Heart right ventricle (tissue), 16 donors: Measurements from ENCODE around the gene PSME2. TPM values are rescaled to one million over a fixed set of nuclear protein-coding genes. Genes with fewer than 3 reads are reported as not detected.

Source experiments
- ATAC-seq, 8 donors: fragments of 200-7000 bp; cut with Tn5 transposase; one replicate each; pipeline ENCODE4 v1.9.1; 2020; ENCODE audit warnings: mild to moderate bottlenecking in 8 of 8, moderate library complexity in 8 of 8, moderate number of reproducible peaks in 1 of 8
- DNase-seq, 2 donors: peaks; one replicate each; pipeline ENCODE4 v3.0.0-alpha.2; 2020
- H3K27ac ChIP-seq, 10 donors: fragments of 200-600 bp; sonication (generic) in 2 of 10; one replicate each; pipeline versions ENCODE4 v1.5.0 to v1.8.0; 2020 to 2022; ENCODE audit warnings: mild to moderate bottlenecking in 3 of 10
- H3K27me3 ChIP-seq, 7 donors: fragments of 200-600 bp; one replicate each; pipeline ENCODE4 v1.8.0; 2021 to 2022; ENCODE audit warnings: mild to moderate bottlenecking in 2 of 7
- H3K36me3 ChIP-seq, 9 donors: fragments of 200-600 bp; sonication (generic) in 1 of 9; one replicate each; pipeline versions ENCODE4 v1.5.0 to v1.8.0; 2020 to 2022; ENCODE audit warnings: mild to moderate bottlenecking in 2 of 9
- H3K4me1 ChIP-seq, 9 donors: fragments of 200-600 bp; sonication (generic) in 1 of 9; one replicate each; pipeline versions ENCODE4 v1.5.0 to v1.8.0; 2020 to 2022; ENCODE audit warnings: mild to moderate bottlenecking in 4 of 9
- H3K4me3 ChIP-seq, 10 donors: fragments of 200-600 bp; sonication (generic) in 2 of 10; one replicate each; pipeline versions ENCODE4 v1.5.0 to v1.8.0; 2020 to 2022; ENCODE audit warnings: mild to moderate bottlenecking in 7 of 10, moderate library complexity in 2 of 10
- H3K9me3 ChIP-seq, 11 donors: fragments of 200-600 bp in 10 of 11; sonication (generic) in 2 of 11; one replicate each; pipeline versions ENCODE4 v1.5.0 to v1.8.0; 2013 to 2022; ENCODE audit warnings: mild to moderate bottlenecking in 2 of 11, control low read depth in 1 of 11, moderate library complexity in 1 of 11
- WGBS, 2 donors: extraction: QIAGEN DNeasy Blood & Tissue Kit; methylation state at CpG; one replicate each; pipeline ENCODE4 v1.1.7; 2013; ENCODE audit warnings: inconsistent platforms in 1 of 2; 5-methylcytosine and 5-hydroxymethylcytosine counted together
- intact Hi-C, 10 donors: fragments of 100-400 bp; cut with DNase I; formaldehyde crosslinking; loops; one replicate each; pipeline versions ENCODE4 v1.11.1 to v1.14.2; 2022
- polyA plus RNA-seq, 2 donors: library from polyadenylated mRNA; stranded (reverse); fragments of 200-250 nt; gene quantifications; one replicate each; pipeline ENCODE4 v1.2.3, GENCODE V29; 2013
- total RNA-seq, 10 donors: library from RNA; stranded (reverse); fragmentation: NEBNext Ultra II Directional in 3 of 10; extraction: Animal tissue kit (Norgen Biotek cat#: 25700) in 3 of 10; gene quantifications; one replicate each; pipeline versions ENCODE4 v1.2.1 to v1.2.4, GENCODE V29; 2021 to 2023
- TF ChIP-seq, protein P1 (sequence below), 9 donors: fragments of 200-600 bp; sonication (generic) in 2 of 9; IDR thresholded peaks; one replicate each; pipeline versions ENCODE4 v1.5.0 to v1.8.0; 2021 to 2022; ENCODE audit warnings: antibody characterized with exemption in 9 of 9, mild to moderate bottlenecking in 5 of 9, moderate library complexity in 1 of 9
- donor health status: Arrhythmogenic right ventricular cardiomyopathy.
- donor health status: ischemic (EF 13 %, LVEDD 7.1; RV severe dilation, severe dysfunction).
- donor health status: healthy with polysubstance abuse.
- donor health status: DM: no; HTN: yes; CAD: no.
- donor health status: DM: no; HTN: no; CAD: no.
- donor health status: ischemic (EF 25% LVEDD 6.9; RV normal size, moderate dysfunction).
- donor health status: ischemic (EF 25% LVEDD 5.7; RV mildly dilated, moderate dysfunction).
- donor health status: healthy.
- donor health status: DM: yes; HTN: yes; CAD: no.
- donor health status: Ischemic cardiomyopathy.
- donor health status: ischemic (EF 35%, LVEDD 5.7; RV mildly dilated, moderate dysfunction).
- donor health status: nonischemic (EF 11% LVEDD 7.7; RV severe dilation, severe dysfunction).
- donor health status: DM: yes; HTN: yes; CAD: no.
- donor health status: PGD.
- donor health status: ischemic (EF 29% LVEDD 5.4; RV normal size, mild dysfunction).
- donor health status: nonischemic (EF 23%, LVEDD 6.1; RV moderate dilation, normal function).

The PSME2 gene
- total and polyA plus RNA-seq, 12 donors = 62.6 to 347 (median 85.5) TPM

GRCh38 chr14:24139272-24139934 lies 7.0 kb downstream of the PSME2 start:
- TF ChIP-seq, protein P1, sequence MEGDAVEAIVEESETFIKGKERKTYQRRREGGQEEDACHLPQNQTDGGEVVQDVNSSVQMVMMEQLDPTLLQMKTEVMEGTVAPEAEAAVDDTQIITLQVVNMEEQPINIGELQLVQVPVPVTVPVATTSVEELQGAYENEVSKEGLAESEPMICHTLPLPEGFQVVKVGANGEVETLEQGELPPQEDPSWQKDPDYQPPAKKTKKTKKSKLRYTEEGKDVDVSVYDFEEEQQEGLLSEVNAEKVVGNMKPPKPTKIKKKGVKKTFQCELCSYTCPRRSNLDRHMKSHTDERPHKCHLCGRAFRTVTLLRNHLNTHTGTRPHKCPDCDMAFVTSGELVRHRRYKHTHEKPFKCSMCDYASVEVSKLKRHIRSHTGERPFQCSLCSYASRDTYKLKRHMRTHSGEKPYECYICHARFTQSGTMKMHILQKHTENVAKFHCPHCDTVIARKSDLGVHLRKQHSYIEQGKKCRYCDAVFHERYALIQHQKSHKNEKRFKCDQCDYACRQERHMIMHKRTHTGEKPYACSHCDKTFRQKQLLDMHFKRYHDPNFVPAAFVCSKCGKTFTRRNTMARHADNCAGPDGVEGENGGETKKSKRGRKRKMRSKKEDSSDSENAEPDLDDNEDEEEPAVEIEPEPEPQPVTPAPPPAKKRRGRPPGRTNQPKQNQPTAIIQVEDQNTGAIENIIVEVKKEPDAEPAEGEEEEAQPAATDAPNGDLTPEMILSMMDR (IDR thresholded peaks at IDR 0.05) = no peak
- H3K36me3 ChIP-seq = peaks cover 0 to 50% (median 20%) of the 10 kb centered on the region in 9 donors
- peaks cover 14 to 68% (median 44%) of the 10 kb centered on the region in 9 donors for H3K4me1 ChIP-seq
- peak overlapping the region in 2 of 10 donors; percentile 8 to 20 for H3K27ac ChIP-seq
- H3K9me3 ChIP-seq = no peaks in the 10 kb centered on the region
- H3K4me3 ChIP-seq = peak overlapping the region in 3 of 10 donors; percentile 70 to 88 (median 85)
- DNase-seq = no peak
- no peak for ATAC-seq
- 88 to 89% methylated on average over 9 of the region's 9 CpGs for WGBS, 2 donors
- H3K27me3 ChIP-seq = no peaks in the 10 kb centered on the region
- intact Hi-C loops = no loop called here

DNA sequence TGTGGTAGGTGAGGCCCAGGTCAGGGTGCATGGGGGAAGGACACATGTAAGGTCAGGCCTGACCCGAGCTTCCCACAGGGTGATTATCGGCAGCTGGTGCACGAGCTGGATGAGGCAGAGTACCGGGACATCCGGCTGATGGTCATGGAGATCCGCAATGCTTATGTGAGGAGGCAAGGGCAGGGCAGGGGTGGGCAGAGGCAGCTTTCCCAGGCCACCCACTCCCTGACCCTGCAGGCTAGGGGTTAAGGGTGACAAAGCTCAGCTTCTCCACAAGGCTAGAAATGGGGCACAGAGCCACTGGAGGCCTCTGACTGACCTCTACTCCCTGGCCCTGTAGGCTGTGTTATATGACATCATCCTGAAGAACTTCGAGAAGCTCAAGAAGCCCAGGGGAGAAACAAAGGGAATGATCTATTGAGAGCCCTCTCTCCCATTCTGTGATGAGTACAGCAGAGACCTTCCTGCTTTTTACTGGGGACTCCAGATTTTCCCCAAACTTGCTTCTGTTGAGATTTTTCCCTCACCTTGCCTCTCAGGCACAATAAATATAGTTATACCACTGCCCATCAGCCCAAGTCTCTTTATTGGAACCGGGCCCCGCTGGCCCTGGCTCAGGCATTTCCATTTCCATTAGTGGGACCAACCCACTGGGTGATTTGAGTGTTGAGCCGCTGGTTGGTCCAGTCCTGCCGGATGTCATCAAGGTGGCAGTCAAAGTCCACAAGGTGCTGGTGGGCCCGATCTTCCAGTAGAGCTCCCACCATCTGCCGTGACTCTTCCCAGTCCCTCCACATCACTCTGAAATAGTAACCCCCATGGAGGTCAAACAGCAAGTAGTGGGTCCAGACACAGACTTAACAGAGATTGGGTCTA lies 7.8 kb downstream of the PSME2 start:
- DNase-seq (no peak), ATAC-seq (no peak)
- H3K27ac ChIP-seq = peak overlapping the region in 2 of 10 donors; percentile 20 to 25
- H3K27me3 ChIP-seq = no peaks in the 10 kb centered on the region
- peaks cover 14 to 60% (median 44%) of the 10 kb centered on the region in 9 donors for H3K4me1 ChIP-seq
- TF ChIP-seq, protein P1 (IDR thresholded peaks at IDR 0.05) = no peak
- H3K4me3 ChIP-seq = no peak overlapping the region
- H3K9me3 ChIP-seq = no peaks in the 10 kb centered on the region
- H3K36me3 ChIP-seq = peaks cover 0 to 42% (median 20%) of the 10 kb centered on the region in 9 donors
- intact Hi-C loops = no loop called here
- 78% methylated on average over 13 of the region's 13 CpGs for WGBS, 2 donors

DNA sequence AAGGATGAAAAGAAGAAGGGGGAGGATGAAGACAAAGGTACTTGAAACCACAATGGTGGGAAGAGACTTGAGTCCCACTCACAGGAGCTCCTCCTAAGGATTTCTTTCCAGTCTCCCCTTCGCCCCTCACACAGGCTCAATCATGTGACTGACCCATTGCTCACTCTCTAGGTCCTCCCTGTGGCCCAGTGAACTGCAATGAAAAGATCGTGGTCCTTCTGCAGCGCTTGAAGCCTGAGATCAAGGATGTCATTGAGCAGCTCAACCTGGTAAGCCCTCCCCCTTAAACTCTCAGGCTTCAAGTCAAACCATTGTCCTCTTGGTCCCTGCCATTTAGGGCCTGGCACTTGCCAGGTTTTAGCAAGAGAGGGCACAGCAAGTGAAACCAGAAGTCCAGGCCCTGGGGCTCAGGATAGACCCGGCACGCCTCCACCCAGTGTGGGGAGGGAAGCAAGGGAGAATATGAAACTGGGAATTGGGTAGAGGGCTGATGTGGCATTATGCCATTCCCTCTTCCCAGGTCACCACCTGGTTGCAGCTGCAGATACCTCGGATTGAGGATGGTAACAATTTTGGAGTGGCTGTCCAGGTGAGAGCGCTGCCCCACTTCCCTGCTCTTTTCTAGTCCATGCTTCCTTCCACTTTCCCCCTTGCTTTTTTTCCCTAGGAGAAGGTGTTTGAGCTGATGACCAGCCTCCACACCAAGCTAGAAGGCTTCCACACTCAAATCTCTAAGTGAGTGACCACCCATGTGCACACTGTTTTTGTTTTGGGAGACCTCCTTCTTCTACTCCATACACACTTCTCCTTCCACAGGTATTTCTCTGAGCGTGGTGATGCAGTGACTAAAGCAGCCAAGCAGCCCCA lies 8.6 kb downstream of the PSME2 start:
- Histone ChIP-seq H3K9me3 (no peaks in the 10 kb centered on the region), H3K4me3 (peak overlapping the region in 1 of 10 donors; percentile 99), H3K4me1 (peaks cover 14 to 66% (median 48%) of the 10 kb centered on the region in 9 donors), H3K36me3 (peaks cover 0 to 35% (median 20%) of the 10 kb centered on the region in 9 donors), H3K27me3 (no peaks in the 10 kb centered on the region), H3K27ac (peak overlapping the region in 7 of 10 donors; percentile 5 to 99 (median 97))
- WGBS, 2 donors = 85 to 93% methylated on average over 8 of the region's 8 CpGs
- TF ChIP-seq, protein P1 (IDR thresholded peaks at IDR 0.05) = no peak
- DNase-seq (no peak), ATAC-seq (no peak)
- intact Hi-C loops = no loop called here
